Urothelium cell line (cell line): ENCODE data around the gene PGGHG.
"Not testable (repeated sequence)": the region's sequence is repeated elsewhere in the genome, so short reads cannot be mapped to it uniquely, and the experiment has no call there.

Experiments used
- DNase-seq: peaks from one replicate; pipeline ENCODE4 v3.0.0; 2011; ENCODE audit warnings: low spot score, mixed read lengths
- FAIRE-seq: peaks from 2 replicates; lab custom pipeline; 2011; peaks lifted over from hg19 to GRCh38; lab: Jason Lieb, UNC

PGGHG gene

DNA sequence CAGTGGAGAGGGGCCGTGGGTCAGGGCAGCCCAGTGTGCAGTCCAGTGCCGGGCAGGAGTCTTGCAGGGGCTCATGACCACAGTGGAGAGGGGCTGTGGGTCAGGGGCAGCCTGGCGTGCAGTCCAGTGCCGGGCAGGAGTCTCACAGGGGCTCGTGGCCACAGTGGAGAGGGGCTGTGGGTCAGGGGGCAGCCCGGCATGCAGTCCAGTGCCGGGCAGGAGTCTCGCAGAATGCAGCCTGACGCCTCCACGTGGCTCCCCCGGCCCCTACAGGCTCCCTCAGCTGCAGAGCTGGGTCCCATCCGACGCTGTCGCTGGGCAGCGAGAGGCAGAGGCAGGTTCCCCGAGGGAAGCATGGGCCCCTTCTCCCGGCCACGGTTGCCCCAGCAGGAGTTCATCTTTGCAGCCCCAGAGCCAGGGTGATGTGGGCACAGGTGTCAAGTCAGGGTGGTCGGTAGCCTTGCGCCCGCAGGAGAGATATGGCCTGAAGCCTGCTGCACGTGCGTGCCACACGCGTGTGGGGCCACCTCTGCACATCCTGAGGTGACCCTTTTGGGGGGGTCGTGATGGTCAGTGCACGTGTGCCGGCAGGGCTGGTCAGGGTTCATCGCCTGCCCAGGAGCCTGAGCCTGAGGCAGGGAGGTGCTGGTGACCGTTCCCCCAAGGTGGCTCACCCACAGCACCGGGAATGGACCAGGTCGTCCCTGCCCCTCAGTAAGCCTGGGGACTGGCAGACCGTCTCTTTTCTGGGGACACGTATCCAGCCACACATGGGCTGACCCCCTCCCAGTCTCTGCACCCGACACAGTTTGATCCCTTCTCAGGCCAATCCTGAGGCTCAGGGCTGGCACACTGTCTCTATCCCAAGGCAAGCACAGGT, 7.5 kb downstream of the PGGHG start:
- DNase-seq: no peak
- no peak for FAIRE-seq

GRCh38 chr11:297051-297585, 8.2 kb downstream of the PGGHG start:
- DNase-seq: no peak
- no peak for FAIRE-seq

DNA sequence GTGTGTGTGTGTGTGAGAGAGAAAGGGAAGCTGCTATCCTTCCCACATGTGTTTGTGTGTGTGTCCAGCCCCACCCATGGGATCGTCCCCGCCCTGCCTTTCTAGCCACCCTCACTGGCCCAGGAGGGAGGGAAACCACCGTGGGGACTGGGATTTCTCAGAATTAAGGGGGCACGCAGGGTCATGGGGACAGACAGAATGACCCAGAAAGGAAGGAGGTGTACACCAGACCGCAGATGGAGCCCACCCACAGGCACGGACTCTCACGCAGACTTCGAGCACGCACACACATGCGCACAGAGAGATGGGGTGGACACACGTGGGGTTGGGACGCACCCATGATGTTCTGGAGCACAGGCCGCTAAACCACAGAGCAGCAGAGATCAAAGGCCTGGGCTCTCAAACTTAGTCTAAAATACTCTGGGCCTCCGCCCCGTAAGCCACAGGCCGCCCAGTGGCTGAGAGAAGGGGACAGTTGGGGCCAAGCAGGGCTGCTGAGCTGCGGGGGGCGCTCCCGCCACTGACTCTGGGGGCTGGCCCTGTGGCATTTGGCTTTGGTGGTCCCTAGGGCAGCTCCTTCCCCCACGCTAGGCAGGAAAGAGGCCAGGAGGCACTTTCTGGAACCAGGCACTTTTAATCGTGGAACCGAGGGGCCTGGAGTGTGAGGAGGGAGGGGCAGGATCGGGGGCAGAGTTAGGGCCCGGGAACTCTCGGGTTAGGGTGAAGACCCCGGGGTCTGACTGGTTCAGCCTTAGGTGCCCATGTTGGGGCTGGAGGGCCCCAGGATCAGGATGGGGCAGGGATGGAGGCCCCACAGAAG, 8.9 kb downstream of the PGGHG start:
- DNase-seq (no peak), FAIRE-seq (no peak)

GRCh38 chr11:298406-299065, 9.6 kb downstream of the PGGHG start:
- FAIRE-seq (no peak), DNase-seq (no peak)

DNA sequence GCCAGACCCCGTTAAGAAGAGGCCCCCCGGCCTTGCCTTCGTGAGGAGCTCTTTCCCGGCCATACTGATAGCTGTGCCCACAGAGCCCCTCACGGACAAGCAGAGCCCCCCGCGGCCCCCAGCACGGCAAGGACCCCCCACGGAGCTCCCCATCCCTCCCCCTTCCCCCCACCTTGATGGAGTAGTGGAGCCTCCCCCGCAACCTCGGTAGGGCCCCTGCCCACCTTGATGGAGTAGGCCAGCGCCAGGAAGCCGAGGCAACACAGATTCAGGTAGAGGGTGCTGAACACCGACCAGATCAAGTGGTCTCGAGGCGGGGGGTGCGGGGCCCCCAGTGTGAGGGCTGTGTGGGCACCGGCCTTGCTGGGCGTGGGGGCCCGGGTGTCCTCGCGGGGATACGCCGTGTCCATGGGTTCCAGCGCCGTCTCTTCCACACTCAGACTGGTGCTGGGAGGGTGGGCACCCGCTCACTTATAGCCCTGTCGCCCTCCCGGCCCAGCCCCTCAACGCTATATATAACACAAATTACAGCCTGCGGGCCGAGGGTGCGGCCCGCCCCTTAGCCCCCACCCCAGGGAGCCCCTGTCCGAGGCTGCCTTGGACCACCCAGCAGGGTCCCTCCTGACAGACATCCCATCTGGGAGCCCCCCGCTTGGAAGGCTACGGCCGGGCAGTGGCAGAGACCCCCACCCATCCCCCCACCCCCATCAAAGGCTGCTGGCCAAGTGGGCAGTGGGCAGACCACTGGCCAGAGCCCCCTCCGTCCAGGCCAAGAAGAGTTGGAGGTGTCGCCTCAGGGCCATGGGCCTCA, 10.4 kb downstream of the PGGHG start, which contains the start of gene IFITM5:
Gene IFITM5, minus strand, starts transcription at position 446 of the 811 bp plus-strand sequence. Its CDS starts 36 bp downstream, at position 410.
- FAIRE-seq (no peak), DNase-seq (no peak)

DNA sequence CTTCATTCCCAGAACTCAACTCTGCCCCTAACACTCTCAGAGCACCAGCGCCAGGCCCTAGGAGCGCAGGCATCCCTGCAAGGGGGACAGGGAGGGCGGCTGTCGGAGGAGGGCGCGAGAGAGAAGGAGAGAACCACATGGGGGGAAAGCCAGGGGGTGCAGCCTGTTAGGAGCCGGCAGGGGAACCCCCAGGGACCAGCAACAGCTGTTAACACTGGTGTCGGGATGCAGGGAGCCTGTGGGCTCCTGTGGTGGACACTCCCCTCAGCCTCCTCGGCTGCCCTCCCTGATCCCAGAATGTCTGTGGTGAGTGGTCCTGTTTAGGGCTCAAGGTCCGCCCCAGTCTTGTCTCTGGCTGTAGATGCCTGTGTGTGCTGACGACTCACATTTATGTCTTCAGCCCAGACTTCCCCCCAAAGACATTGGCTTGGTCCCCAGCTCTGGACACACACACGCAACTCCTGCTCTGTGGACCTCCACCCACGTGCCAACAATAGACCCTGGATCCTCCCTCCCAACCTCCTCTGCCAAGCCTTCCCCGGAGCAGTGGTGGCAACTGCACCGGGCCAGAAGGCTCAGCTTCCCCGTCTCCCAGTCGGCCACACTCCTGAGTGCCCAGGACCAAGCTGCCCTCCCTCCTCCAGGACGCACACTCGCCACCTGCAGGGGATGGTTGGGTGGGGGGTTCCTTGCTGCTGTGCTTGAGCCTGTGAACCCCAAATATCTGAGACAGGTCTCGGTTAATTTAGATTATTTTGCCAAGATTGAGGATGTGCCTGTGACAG, 11.2 kb downstream of the PGGHG start:
- FAIRE-seq: no peak
- no peak for DNase-seq

GRCh38 chr11:303363-303762, 14.4 kb downstream of the PGGHG start:
- no peak for DNase-seq
- no peak for FAIRE-seq

- FAIRE-seq (no peak), DNase-seq (no peak)
These were observed 15.2 kb downstream of the PGGHG start for GRCh38 chr11:304061-304506.

DNA sequence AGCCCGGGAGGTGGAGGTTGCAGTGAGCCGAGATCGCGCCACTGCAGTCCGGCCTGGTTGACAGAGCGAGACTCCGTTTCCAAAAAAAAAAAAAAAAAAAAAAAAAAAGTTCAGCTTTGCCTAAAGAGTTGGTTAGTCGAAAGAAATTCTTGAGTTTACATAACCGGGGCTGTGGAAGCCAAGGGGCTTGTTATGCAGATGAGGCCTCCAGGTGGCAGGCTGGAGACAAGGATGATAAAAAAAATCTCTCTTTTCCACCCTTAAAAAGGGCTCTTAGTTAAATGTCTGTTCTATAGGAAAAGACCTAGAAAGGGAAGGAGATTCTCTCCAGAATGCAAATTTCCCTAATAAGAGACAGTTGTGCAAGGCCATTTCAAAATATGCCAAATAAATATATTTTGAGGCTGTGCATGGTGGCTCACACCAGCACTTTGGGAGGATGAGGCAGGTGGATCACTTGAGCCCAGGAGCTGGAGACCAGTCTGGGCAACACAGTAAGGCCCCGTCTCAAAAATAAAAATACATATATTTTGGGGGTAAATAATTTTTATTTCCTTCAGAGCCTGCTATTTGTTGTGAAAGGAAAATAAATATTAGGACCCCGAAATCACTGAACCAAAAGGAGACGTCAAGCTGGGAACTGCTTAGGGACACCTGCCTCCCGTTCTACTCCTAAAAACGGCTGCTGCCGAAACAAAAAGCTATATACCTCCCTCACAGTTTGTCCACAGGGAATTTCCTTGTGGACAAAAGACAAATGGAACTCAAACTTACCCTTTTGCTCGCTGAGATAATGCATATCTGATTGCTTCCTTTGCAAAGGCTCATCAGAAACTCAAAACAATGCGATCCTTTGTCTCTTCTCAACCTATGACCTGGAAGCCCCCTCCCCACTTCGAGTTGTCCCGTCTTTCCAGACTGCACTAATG, 16.3 kb downstream of the PGGHG start:
- DNase-seq: peak; percentile 55
- no peak for FAIRE-seq

DNA sequence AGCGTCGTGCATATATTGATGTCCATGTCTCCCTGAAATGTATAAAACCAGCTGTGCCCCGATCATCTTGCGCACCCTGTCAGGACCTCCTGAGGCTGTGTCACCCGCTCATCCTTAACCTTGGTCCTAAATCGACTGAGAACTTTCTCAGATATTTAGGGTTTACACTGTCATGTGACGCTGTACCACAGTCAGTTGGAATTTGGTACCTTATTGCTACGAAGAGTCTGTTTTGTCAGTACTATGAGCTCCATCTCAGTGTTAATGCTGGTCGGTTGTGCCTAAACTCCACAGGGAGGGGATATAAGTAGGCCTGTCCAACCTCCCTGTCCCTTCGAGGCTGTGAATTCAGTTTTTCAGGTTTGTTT, 16.9 kb downstream of the PGGHG start:
- FAIRE-seq (no peak), DNase-seq (no peak)

DNA sequence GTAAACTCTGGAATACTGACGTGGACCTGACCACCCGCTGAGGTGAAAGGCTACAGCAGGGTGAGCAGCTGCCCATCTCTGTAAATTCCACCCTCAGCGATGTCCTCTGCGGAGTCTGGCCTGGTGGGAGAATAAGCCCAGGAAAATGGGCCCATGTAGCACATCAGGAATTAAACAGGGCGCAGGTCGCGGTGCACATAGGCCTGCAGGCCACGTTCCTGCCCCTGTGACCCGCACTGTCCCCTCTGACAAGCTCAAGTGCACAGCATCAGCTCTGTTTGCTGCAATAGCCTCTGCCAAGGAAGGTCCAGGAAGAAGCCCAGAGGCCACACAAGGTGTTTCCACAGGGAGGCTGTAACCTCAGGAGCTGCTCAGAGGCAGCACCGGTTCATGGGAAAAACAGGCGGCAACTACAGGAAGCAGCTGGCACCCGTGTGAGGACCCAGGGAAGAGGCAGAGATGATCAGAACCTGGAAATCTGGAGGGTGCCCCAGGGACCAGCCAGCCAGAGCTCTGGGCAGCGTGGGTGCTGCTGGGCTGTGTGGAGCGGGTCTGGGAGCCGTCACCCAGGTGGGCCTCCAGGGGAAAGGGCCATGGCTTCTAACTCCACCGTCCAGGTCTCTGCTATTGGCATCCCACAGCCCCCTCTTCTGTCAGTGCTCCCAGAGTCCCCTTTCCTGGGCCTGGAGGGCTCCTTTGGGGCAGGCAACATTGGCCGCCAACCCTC, 17.9 kb downstream of the PGGHG start:
- FAIRE-seq (no peak), DNase-seq (no peak)

GRCh38 chr11:307766-308708, 19.1 kb downstream of the PGGHG start, which contains the start of gene IFITM2:
Gene IFITM2 (plus strand): TSS chr11:307816. CDS start chr11:308193, 377 bp downstream.
- not testable (repeated sequence) for DNase-seq
- peak; percentile 5 for FAIRE-seq

DNA sequence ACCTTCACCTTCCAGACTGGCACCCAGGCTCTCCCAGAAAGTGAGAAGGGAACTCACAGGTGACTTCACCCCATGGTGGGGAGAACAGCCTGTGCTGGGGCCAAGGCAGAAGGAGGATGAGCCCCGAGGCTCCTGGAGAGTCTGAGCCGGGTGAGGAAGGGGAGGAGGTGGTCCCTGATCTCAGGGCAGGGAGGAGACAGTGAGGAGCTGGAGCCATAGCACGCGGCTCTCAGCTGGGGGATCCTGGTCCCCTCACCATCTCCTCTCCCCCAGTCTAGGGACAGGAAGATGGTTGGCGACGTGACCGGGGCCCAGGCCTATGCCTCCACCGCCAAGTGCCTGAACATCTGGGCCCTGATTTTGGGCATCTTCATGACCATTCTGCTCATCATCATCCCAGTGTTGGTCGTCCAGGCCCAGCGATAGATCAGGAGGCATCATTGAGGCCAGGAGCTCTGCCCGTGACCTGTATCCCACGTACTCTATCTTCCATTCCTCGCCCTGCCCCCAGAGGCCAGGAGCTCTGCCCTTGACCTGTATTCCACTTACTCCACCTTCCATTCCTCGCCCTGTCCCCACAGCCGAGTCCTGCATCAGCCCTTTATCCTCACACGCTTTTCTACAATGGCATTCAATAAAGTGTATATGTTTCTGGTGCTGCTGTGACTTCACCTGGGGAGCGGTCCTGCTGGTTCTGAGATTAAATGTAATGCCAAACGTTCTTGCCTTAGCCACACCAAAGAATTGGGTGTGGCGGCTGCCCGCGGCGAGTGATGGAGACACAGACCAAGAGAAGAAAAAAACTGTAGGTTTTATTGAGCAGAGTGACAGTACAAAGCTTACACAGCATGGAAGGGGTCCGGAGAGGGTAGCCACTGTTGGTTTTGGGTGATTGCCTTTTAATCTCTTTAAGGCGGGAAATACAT, 20.1 kb downstream of the PGGHG start:
- DNase-seq, FAIRE-seq: not testable (repeated sequence)

- FAIRE-seq, DNase-seq: not testable (repeated sequence)
These were observed 21.1 kb downstream of the PGGHG start for GRCh38 chr11:309979-310572.
